ENCODE data around the gene KRT2.

DNA sequence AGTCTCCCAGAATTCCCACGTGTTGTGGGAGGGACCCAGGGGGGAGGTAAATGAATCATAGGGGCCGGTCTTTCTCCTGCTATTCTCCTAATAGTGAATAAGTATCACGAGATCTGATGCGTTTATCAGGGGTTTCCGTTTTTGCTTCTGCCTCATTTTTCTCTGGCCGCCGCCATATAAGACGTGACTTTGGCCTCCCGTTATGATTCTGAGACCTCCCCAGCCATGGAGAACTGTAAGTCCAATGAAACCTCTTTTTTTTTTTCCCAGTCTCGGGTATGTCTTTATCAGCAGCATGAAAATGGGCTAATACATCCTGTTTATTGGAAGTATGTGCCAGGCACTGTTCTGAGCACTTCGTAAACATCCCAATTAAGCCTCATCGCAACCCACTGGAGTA lies 51.5 kb downstream of the KRT2 start:
- TF ChIP-seq, protein P1, sequence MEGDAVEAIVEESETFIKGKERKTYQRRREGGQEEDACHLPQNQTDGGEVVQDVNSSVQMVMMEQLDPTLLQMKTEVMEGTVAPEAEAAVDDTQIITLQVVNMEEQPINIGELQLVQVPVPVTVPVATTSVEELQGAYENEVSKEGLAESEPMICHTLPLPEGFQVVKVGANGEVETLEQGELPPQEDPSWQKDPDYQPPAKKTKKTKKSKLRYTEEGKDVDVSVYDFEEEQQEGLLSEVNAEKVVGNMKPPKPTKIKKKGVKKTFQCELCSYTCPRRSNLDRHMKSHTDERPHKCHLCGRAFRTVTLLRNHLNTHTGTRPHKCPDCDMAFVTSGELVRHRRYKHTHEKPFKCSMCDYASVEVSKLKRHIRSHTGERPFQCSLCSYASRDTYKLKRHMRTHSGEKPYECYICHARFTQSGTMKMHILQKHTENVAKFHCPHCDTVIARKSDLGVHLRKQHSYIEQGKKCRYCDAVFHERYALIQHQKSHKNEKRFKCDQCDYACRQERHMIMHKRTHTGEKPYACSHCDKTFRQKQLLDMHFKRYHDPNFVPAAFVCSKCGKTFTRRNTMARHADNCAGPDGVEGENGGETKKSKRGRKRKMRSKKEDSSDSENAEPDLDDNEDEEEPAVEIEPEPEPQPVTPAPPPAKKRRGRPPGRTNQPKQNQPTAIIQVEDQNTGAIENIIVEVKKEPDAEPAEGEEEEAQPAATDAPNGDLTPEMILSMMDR (IDR thresholded peaks at IDR 0.05): no peak
- TF ChIP-seq, protein P2, sequence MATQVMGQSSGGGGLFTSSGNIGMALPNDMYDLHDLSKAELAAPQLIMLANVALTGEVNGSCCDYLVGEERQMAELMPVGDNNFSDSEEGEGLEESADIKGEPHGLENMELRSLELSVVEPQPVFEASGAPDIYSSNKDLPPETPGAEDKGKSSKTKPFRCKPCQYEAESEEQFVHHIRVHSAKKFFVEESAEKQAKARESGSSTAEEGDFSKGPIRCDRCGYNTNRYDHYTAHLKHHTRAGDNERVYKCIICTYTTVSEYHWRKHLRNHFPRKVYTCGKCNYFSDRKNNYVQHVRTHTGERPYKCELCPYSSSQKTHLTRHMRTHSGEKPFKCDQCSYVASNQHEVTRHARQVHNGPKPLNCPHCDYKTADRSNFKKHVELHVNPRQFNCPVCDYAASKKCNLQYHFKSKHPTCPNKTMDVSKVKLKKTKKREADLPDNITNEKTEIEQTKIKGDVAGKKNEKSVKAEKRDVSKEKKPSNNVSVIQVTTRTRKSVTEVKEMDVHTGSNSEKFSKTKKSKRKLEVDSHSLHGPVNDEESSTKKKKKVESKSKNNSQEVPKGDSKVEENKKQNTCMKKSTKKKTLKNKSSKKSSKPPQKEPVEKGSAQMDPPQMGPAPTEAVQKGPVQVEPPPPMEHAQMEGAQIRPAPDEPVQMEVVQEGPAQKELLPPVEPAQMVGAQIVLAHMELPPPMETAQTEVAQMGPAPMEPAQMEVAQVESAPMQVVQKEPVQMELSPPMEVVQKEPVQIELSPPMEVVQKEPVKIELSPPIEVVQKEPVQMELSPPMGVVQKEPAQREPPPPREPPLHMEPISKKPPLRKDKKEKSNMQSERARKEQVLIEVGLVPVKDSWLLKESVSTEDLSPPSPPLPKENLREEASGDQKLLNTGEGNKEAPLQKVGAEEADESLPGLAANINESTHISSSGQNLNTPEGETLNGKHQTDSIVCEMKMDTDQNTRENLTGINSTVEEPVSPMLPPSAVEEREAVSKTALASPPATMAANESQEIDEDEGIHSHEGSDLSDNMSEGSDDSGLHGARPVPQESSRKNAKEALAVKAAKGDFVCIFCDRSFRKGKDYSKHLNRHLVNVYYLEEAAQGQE (IDR thresholded peaks at IDR 0.05): no peak
- TF ChIP-seq PHF8 (IDR thresholded peaks at IDR 0.05; ENCODE audit: borderline replicate concordance, low read depth): no peak
- TF ChIP-seq JUNB (IDR thresholded peaks at IDR 0.05): no peak
- TF ChIP-seq ZFP36 (IDR thresholded peaks at IDR 0.05; ENCODE audit: borderline replicate concordance, partially characterized antibody): no peak
- TF ChIP-seq MAZ (IDR thresholded peaks at IDR 0.05; ENCODE audit: borderline replicate concordance, low read depth, low read length): no peak
